Tibial artery (tissue), 4 donors: ENCODE results near the gene TNP2.

Source experiments
- DNase-seq, 2 donors: peaks; one replicate each; pipeline ENCODE4 v3.0.0-alpha.2; 2019
- H3K27ac ChIP-seq, 2 donors: fragments of 200-600 bp; sonication (generic) in 1 of 2; 1 replicate in 1 of 2; 2 replicates in 1 of 2; pipeline ENCODE4 v1.5.1; 2018 to 2019; ENCODE audit warnings: mild to moderate bottlenecking in 1 of 2
- H3K27me3 ChIP-seq, 2 donors: fragments of 200-600 bp; sonication (generic) in 1 of 2; one replicate each; pipeline versions ENCODE4 v1.5.1 to v1.6.0; 2016 to 2019
- H3K36me3 ChIP-seq, 3 donors: fragments of 200-600 bp; sonication (generic) in 2 of 3; one replicate each; pipeline ENCODE4 v1.5.1; 2016 to 2019; ENCODE audit warnings: mild to moderate bottlenecking in 2 of 3
- H3K4me1 ChIP-seq, 4 donors: fragments of 200-600 bp; sonication (generic) in 2 of 4; 1 replicate in 3 of 4; 2 replicates in 1 of 4; pipeline ENCODE4 v1.5.1; 2016 to 2019
- H3K4me3 ChIP-seq, 2 donors: fragments of 200-600 bp; sonication (generic) in 1 of 2; 1 replicate in 1 of 2; 2 replicates in 1 of 2; pipeline ENCODE4 v1.5.1; 2018 to 2019; ENCODE audit warnings: mild to moderate bottlenecking in 2 of 2
- H3K9me3 ChIP-seq, 3 donors: fragments of 200-600 bp; sonication (generic) in 1 of 3; one replicate each; pipeline ENCODE4 v1.5.1; 2016 to 2019
- CTCF ChIP-seq, 2 experiments: fragments of 200-600 bp in 1 of 2; fragments of 450-650 bp in 1 of 2; IDR thresholded peaks; one replicate each; pipeline ENCODE4 v1.5.1; 2017 to 2019; ENCODE audit warnings: antibody characterized with exemption in 2 of 2, mild to moderate bottlenecking in 1 of 2, moderate library complexity in 1 of 2
- intact Hi-C: fragments of 100-400 bp; cut with DNase I; formaldehyde crosslinking; loops from one replicate; pipeline ENCODE4 v1.15.0; 2023; ENCODE audit warnings: low total_unique reads

TNP2 gene

GRCh38 chr16:11250786-11251524 is 18.2 kb downstream of the TNP2 start:
- no peak for TF ChIP-seq CTCF (IDR thresholded peaks at IDR 0.05)
- Histone ChIP-seq H3K4me3 (no peak overlapping the region), H3K27ac (no peak overlapping the region), H3K36me3 (no peaks in the 10 kb centered on the region), H3K4me1 (peaks cover 0 to 25% (median 13%) of the 10 kb centered on the region in 4 donors), H3K27me3 (no peaks in the 10 kb centered on the region), H3K9me3 (no peaks in the 10 kb centered on the region)
- intact Hi-C loops: no loop called here
- no peak for DNase-seq

GRCh38 chr16:11250091-11250785 is 18.9 kb downstream of the TNP2 start:
- intact Hi-C loops: no loop called here
- H3K9me3 ChIP-seq: no peaks in the 10 kb centered on the region
- H3K36me3 ChIP-seq: no peaks in the 10 kb centered on the region

DNA sequence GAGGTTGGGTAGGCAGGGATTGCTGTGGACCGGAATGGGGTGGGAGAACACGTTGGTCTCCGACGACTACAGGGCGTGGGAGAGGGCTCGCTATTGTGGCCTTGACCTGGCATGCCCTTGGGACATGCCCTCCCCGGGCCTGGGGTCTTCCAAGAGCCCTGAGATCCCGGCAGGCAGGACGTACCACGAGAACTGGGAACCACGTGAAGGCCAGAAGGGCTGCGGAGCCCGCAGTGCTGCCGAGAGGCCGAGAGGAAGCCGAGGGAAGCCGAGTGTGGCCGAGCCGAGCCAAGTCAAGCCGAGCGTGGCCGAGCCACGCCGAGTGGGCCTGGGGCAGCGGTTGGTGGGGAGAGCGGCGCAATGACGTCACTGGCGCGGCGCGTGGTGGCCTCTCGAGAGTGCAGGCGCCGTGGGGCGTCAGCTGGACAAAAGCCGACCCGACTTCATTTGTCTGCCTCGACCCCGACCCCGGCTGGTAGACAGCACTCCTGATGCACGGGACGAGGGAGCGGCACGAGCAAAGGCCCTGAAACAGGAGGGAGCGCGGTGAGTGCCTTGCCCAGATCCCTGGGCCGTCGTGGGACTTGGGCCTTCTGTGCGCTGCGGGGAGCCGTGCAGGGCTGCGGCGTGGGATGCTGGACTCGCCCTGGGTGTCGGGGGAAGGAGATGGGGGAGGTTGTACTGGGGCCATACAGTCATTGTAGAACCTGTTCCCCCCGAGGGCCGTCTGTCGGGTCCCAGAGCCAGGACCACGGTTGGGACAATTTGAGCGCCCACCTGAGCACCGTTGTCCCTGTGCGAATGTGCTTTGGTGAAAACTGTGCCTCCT is 19.7 kb downstream of the TNP2 start:
- Histone ChIP-seq H3K27ac (no peak overlapping the region), H3K36me3 (no peaks in the 10 kb centered on the region), H3K9me3 (no peaks in the 10 kb centered on the region), H3K4me3 (no peak overlapping the region), H3K4me1 (peaks cover 0 to 15% (median 3%) of the 10 kb centered on the region in 4 donors), H3K27me3 (no peaks in the 10 kb centered on the region)
- intact Hi-C loops: no loop called here
- no peak for TF ChIP-seq CTCF (IDR thresholded peaks at IDR 0.05)
- DNase-seq: no peak

More at GRCh38 chr16:11250091-11250785, 18.9 kb downstream of the TNP2 start:
- H3K4me3 ChIP-seq: no peak overlapping the region
- no peaks in the 10 kb centered on the region for H3K27me3 ChIP-seq
- no peak overlapping the region for H3K27ac ChIP-seq
- peaks cover 0 to 23% (median 11%) of the 10 kb centered on the region in 4 donors for H3K4me1 ChIP-seq
- DNase-seq: no peak
- TF ChIP-seq CTCF (IDR thresholded peaks at IDR 0.05): no peak

DNA sequence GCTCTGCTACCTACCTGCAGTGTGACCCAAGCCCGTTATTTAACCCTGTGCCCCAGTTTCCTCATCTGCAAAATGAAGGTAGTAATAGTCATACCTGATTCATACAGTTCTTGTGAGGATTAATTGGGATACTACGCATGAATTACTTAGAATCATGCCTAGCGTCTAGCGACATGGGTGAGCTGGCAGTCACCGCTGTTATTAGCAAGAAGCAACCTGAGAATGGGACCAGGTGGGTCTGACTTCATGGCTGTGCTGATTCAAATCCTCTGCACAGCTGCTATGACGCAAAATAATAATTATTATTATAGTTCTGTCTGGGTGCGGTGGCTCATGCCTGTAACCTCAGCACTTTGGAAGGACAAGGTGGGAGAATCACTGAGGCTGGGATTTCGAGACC is 21.0 kb downstream of the TNP2 start:
- no peak for DNase-seq
- TF ChIP-seq CTCF (IDR thresholded peaks at IDR 0.05): no peak
- H3K27ac ChIP-seq: no peak overlapping the region
- H3K27me3 ChIP-seq: no peaks in the 10 kb centered on the region
- H3K9me3 ChIP-seq: no peaks in the 10 kb centered on the region
- H3K4me3 ChIP-seq: no peak overlapping the region
- peaks cover 0 to 2% (median 0%) of the 10 kb centered on the region in 4 donors for H3K4me1 ChIP-seq
- no peaks in the 10 kb centered on the region for H3K36me3 ChIP-seq
- intact Hi-C loops: no loop called here

GRCh38 chr16:11245988-11246387 is 23.1 kb downstream of the TNP2 start:
- Histone ChIP-seq H3K27me3 (no peaks in the 10 kb centered on the region), H3K36me3 (no peaks in the 10 kb centered on the region), H3K9me3 (no peaks in the 10 kb centered on the region), H3K27ac (no peak overlapping the region), H3K4me1 (no peaks in the 10 kb centered on the region), H3K4me3 (no peak overlapping the region)
- DNase-seq: no peak
- intact Hi-C loops: no loop called here
- no peak for TF ChIP-seq CTCF (IDR thresholded peaks at IDR 0.05)
